Activated T-helper 17 cell treated with anti-CD3 and anti-CD28 coated beads, Interleukin-2, amount 50 U/mL, for 72 hours (primary cell): ENCODE data around the gene CLDN20. TPM values are rescaled to one million over a fixed set of nuclear protein-coding genes. Genes with fewer than 3 reads are reported as not detected.

ENCODE experiments used
- ATAC-seq: fragments of 150-1000 bp; cut with Tn5 transposase; replicated peaks from 2 replicates; pipeline ENCODE4 v1.10.0; 2021; ENCODE audit warnings: mild to moderate bottlenecking, moderate library complexity
- H3K27ac Mint-ChIP-seq: one replicate; pipeline ENCODE4 v1.8.0; 2022; ENCODE audit warnings: mixed read lengths
- H3K27me3 Mint-ChIP-seq: one replicate; pipeline ENCODE4 v1.8.0; 2022; ENCODE audit warnings: mixed read lengths
- H3K36me3 Mint-ChIP-seq: one replicate; pipeline ENCODE4 v1.8.0; 2022; ENCODE audit warnings: low read depth, mild to moderate bottlenecking, mixed read lengths
- H3K4me1 Mint-ChIP-seq: one replicate; pipeline ENCODE4 v1.8.0; 2022; ENCODE audit warnings: mixed read lengths
- H3K4me3 Mint-ChIP-seq: one replicate; pipeline ENCODE4 v1.8.0; 2022; ENCODE audit warnings: mild to moderate bottlenecking, mixed read lengths
- H3K9me3 Mint-ChIP-seq: one replicate; pipeline ENCODE4 v1.8.0; 2022; ENCODE audit warnings: mixed read lengths
- total RNA-seq, 2 donors: library from RNA; stranded (reverse); gene quantifications; one replicate each; pipeline ENCODE4 v1.2.3, GENCODE V29; 2022

The CLDN20 gene
- total RNA-seq, 2 donors from 2014 or later, result not detected

DNA sequence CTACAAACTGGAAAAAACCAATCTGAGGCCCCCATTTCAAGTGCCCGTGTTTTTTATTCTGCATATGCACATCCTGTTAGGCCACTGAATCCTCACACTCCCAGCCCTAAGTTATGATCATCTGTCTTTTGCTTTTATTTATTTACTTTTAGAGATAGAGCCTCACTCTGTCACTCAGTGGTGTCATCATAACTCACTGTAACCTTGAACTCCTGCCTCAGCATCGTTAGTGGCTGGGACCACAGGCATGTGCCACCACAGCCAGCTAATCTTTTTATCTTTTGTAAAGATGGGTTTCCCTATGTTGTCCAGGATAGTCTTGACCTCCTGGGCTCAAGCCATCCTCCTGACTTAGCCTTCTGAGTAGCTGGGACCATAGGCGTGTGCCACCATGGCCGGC is 29.6 kb upstream of the CLDN20 start:
- ATAC-seq, result no peak
- Mint-ChIP-seq H3K4me1 (no peaks in the 10 kb centered on the region), H3K9me3 (peaks cover 3% of the 10 kb centered on the region), H3K27ac (no peak overlapping the region), H3K27me3 (peaks cover 3% of the 10 kb centered on the region), H3K4me3 (no peak overlapping the region), H3K36me3 (no peaks in the 10 kb centered on the region)

DNA sequence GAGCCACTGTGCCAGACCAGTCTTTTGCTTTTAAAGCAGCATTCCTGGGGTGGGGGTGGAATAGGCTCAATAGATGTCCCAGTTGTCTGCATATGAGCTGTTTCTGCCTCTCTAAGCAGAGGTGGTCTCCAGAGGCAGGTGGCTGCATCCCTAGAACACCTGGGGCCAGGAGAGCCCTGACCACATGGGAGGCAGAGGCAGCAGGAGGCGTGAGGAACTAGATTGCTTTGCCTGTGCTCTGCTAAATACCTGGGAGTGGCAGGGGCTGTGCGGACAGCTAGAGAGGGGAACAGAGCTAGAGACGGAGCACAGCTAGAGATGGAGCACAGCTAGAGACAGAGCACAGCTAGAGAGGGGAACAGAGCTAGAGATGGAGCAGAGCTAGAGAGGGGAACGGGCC is 29.1 kb upstream of the CLDN20 start:
- no peaks in the 10 kb centered on the region for H3K4me1 Mint-ChIP-seq
- no peak overlapping the region for H3K4me3 Mint-ChIP-seq
- no peak overlapping the region for H3K27ac Mint-ChIP-seq
- no peaks in the 10 kb centered on the region for H3K36me3 Mint-ChIP-seq
- H3K9me3 Mint-ChIP-seq, result peaks cover 3% of the 10 kb centered on the region
- H3K27me3 Mint-ChIP-seq, result peaks cover 3% of the 10 kb centered on the region
- ATAC-seq, result no peak

DNA sequence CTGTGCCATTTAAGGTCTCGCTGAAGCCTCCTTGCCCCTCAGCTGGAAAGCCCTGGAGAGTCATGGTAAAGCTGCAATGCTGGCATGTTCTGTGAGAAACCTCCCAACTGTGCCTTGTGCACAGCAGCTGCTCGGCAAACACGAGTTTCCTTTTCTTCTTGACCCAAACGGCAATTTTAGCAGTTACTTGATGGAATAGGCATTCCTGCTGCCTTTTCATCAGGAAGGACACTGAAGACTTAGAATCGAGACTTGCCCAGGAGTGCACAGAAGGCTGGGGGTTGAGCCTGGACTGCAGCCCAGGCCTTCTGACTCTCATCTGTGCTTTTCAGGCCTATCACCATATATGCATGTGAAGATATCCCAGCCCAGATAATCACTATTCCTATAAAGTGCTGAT is 28.7 kb upstream of the CLDN20 start:
- Mint-ChIP-seq H3K4me1 (no peaks in the 10 kb centered on the region), H3K27ac (no peak overlapping the region), H3K27me3 (peaks cover 3% of the 10 kb centered on the region), H3K36me3 (no peaks in the 10 kb centered on the region), H3K4me3 (no peak overlapping the region), H3K9me3 (peaks cover 3% of the 10 kb centered on the region)
- ATAC-seq, result no peak

DNA sequence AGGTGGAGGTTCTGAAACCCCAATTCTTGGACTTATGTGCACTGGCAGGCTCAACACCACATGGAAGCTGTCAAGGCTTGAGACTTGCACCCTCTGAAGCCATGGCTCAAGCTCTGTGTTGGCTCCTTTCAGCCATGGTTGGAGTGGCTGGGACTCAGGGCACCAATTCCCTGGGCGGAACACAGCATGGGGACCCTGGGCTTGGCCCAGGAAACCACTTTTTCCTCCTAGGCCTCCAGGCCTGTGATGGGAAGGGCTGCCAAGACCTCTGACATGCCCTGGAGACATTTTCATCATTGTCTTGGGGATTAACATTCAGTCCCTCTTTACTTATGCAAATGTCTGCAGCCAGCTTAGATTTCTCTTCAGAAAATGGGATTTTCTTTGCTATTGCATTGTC is 26.2 kb upstream of the CLDN20 start:
- Mint-ChIP-seq H3K4me3 (no peak overlapping the region), H3K27me3 (peaks cover 3% of the 10 kb centered on the region), H3K4me1 (peaks cover 5% of the 10 kb centered on the region), H3K9me3 (peaks cover 3% of the 10 kb centered on the region), H3K27ac (no peak overlapping the region), H3K36me3 (no peaks in the 10 kb centered on the region)
- ATAC-seq, result no peak

DNA sequence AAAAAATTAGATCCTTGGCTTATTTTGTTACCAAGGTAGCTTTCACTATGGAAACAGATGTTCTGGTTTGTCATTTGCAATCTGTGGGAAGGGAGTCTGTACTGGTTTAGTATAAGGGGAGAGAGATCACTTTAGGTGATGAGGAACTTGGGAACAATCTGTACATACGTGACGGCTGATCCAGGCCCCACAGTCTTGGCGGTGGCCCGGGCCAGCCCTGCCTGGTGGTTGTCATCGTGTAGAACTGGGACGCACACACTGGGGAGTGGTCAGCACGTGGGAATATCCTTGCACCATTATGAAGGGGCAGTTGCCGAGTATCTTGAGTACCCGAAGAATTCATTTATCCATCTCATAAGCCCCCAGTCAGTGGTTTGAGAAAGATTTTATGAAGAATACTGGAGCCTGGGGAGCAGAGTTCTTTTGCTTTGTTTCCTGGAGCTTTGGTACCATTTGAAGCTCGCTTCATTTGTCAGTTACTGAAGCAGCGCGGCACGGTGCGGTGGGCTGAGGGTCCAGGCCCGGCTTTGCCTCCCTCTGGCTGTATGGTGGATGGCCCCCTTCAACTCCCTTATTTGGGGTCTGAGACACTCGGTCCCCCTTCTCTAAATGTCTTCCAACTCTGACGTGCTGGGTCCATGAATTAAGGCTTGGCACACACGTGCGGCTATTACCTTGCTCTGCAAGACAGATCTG is 22.8 kb upstream of the CLDN20 start:
- Mint-ChIP-seq H3K4me3 (no peak overlapping the region), H3K27me3 (peaks cover 3% of the 10 kb centered on the region), H3K27ac (no peak overlapping the region), H3K36me3 (peaks cover 6% of the 10 kb centered on the region), H3K4me1 (peaks cover 5% of the 10 kb centered on the region), H3K9me3 (peaks cover 3% of the 10 kb centered on the region)
- ATAC-seq, result no peak

DNA sequence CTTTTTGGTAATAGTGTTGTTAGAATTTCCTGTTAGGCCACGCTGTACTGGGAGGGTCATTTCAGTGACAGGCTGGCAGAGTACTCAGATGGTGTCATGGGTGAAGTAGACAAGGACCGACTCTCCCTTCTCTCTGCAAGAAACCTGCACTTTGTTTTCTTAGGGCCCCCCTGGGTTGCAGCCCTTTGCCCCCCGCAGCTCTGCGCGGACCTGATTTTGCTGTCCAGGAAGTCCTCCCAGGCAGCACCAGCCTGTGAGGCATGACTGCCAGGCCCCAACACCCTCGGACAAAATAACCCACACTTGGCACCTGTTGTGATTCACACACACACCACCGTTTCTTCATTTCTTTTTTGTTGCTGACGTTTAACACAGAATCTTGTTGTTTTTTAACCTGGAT is 21.8 kb upstream of the CLDN20 start:
- Mint-ChIP-seq H3K4me3 (no peak overlapping the region), H3K9me3 (peaks cover 3% of the 10 kb centered on the region), H3K36me3 (peaks cover 6% of the 10 kb centered on the region), H3K27ac (no peak overlapping the region), H3K4me1 (peaks cover 5% of the 10 kb centered on the region), H3K27me3 (peaks cover 3% of the 10 kb centered on the region)
- no peak for ATAC-seq

DNA sequence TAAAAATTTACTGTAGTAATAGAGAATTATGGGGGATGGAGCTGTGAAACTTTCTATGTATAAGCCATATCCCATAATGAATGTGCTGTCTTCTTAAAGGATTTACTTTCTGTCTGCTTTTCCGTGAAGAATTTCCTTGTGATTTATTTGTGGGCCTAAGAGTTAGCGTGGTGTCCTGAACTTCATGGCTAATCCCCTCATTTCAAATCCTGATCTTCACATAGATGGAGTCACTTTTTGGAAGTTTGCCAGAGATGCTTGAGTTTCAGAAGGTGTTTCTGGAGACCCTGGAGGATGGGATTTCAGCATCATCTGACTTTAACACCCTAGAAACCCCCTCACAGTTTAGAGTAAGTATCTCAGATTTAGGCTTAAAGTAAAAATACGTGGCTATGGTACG is 19.4 kb upstream of the CLDN20 start:
- no peak overlapping the region for H3K4me3 Mint-ChIP-seq
- H3K9me3 Mint-ChIP-seq, result no peaks in the 10 kb centered on the region
- H3K36me3 Mint-ChIP-seq, result peaks cover 25% of the 10 kb centered on the region
- ATAC-seq, result no peak
- H3K27ac Mint-ChIP-seq, result no peak overlapping the region
- H3K4me1 Mint-ChIP-seq, result peaks cover 10% of the 10 kb centered on the region
- H3K27me3 Mint-ChIP-seq, result no peaks in the 10 kb centered on the region

DNA sequence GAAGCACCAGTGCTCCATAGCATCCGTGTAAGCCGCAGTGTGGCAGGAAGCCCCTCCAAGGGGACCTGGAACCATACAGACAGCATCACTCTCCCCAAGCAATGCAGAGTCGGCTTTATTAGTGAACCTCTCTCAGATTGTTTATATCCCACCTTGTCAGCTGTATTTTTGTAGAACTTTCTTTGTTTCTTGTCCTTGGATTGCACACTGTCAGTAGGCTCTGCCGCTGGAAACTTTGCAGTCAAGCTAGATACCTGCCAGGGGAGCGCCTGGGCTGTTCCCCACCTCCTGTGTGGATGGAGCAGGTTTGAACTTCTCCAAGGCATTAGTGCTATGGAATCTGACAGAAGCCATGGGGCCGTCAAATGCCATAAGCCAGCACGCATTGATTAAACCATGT is 18.6 kb upstream of the CLDN20 start:
- Mint-ChIP-seq H3K4me1 (peaks cover 10% of the 10 kb centered on the region), H3K27ac (no peak overlapping the region), H3K36me3 (peaks cover 33% of the 10 kb centered on the region), H3K9me3 (no peaks in the 10 kb centered on the region), H3K4me3 (no peak overlapping the region), H3K27me3 (no peaks in the 10 kb centered on the region)
- ATAC-seq, result no peak

DNA sequence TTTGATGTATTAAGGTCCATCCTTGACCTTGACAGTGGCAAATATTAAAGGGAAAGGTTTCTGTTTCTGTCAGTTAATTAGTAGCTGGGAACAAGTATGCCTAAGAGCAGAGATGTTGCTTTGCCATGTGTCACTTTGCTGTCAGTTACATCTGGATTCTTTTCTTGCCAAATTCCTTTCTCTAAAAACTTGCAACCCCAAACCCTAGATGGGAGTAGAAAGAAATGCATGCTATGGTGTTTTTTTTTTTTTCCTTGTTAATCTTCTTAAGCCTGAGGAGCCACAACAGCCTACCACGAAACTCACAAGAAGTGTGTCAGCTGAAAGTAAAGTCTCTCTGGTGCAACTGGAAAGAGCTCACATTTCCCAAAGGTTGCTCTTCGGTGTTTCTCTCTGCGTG is 18.0 kb upstream of the CLDN20 start:
- Mint-ChIP-seq H3K36me3 (peaks cover 39% of the 10 kb centered on the region), H3K27ac (no peak overlapping the region)

DNA sequence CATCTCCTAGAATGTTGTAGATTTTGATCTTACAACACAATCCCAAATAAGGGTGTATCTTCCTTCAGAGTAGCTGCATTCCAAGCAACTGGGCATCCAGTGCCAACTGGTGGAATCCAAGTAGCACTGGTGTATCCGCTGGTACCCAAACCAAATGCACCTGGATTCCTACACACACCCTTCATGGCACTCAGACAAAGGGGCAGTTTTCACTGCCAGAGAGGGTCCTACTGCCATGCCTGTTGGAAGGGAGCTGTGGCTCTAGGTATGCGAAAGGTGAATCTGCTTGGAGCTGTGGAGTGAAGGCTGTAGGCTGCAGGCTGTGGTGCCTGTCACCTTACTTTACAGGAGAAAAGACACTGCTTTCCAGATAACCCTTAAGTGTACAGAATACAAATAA is 17.0 kb upstream of the CLDN20 start:
- no peaks in the 10 kb centered on the region for H3K27me3 Mint-ChIP-seq
- H3K4me3 Mint-ChIP-seq, result no peak overlapping the region

More for the DNA sequence above, 18.0 kb upstream of the CLDN20 start:
- Mint-ChIP-seq H3K9me3 (no peaks in the 10 kb centered on the region), H3K4me1 (peaks cover 10% of the 10 kb centered on the region), H3K4me3 (no peak overlapping the region), H3K27me3 (no peaks in the 10 kb centered on the region)
- no peak for ATAC-seq

DNA sequence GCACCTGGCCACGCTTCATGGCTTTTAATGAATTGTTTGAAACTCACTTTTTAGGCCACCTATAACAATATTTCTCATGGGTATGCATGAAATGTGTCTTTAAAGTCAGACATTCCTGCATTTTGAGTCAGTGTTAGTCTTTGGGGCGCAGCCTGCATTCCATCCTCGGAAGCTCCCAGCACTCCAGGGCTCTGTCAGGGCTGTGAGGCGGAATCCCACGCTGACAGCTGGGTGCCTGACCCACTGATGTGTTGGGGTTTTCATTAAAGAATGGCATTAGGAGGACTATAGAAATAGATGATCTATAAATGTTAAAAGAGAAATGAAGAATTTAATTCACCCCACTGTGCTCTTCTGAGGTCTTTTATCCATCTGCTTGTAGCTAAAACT is 16.2 kb upstream of the CLDN20 start:
- H3K27me3 Mint-ChIP-seq, result no peaks in the 10 kb centered on the region
- no peak overlapping the region for H3K4me3 Mint-ChIP-seq
- no peaks in the 10 kb centered on the region for H3K9me3 Mint-ChIP-seq
- H3K4me1 Mint-ChIP-seq, result peaks cover 5% of the 10 kb centered on the region
- peaks cover 53% of the 10 kb centered on the region for H3K36me3 Mint-ChIP-seq
- ATAC-seq, result no peak
- no peak overlapping the region for H3K27ac Mint-ChIP-seq

More for the DNA sequence above, 17.0 kb upstream of the CLDN20 start:
- Mint-ChIP-seq H3K27ac (no peak overlapping the region), H3K36me3 (peaks cover 49% of the 10 kb centered on the region), H3K4me1 (peaks cover 10% of the 10 kb centered on the region), H3K9me3 (no peaks in the 10 kb centered on the region)
- no peak for ATAC-seq

DNA sequence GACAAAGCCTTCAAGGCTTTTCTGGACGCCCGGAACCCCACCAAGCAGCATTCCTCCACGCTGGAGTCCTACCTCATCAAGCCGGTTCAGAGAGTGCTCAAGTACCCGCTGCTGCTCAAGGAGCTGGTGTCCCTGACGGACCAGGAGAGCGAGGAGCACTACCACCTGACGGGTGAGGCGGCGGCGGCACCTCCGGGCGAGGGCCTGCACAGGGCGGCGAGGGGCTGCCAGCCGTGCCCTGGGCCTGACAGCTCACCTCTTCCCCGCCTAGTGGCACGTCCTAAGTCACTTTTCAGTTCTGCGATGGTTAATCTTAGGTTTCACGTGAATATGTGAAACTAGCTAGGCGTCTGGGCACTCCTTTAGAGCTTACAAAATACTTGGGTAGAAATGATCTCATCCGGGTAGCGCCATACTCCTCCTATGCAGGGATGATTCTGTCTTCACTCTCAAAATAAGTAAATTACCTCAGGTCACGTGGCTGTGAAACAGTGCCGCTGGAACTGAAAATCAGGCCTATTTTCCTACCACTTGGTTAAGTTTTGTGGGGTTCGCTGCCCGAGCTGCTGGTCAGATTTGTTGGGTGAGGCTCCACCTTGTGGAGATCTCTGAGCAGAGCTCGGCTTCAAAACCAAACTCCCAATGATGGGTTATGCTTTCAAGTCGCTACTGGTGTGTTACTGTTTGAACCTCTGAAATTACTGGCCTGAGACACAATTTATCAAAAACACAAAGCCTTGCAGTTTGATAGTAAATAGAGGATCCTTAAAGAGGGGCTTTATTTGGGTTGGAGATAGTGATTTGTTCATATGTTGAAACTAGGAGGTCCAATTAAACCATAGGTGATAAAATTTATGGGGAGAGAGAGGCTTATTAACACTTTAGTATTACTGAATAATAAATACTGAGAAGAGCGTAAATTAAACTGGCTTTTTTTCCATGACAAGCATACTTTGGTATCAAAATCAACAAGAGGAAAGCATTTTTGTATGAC is 15.5 kb upstream of the CLDN20 start:
- H3K4me3 Mint-ChIP-seq, result no peak overlapping the region
- H3K9me3 Mint-ChIP-seq, result no peaks in the 10 kb centered on the region
- peak overlapping the region; percentile 54 for H3K27ac Mint-ChIP-seq
- peaks cover 59% of the 10 kb centered on the region for H3K36me3 Mint-ChIP-seq
- ATAC-seq, result peak; percentile 51
- peaks cover 5% of the 10 kb centered on the region for H3K4me1 Mint-ChIP-seq
- no peaks in the 10 kb centered on the region for H3K27me3 Mint-ChIP-seq

DNA sequence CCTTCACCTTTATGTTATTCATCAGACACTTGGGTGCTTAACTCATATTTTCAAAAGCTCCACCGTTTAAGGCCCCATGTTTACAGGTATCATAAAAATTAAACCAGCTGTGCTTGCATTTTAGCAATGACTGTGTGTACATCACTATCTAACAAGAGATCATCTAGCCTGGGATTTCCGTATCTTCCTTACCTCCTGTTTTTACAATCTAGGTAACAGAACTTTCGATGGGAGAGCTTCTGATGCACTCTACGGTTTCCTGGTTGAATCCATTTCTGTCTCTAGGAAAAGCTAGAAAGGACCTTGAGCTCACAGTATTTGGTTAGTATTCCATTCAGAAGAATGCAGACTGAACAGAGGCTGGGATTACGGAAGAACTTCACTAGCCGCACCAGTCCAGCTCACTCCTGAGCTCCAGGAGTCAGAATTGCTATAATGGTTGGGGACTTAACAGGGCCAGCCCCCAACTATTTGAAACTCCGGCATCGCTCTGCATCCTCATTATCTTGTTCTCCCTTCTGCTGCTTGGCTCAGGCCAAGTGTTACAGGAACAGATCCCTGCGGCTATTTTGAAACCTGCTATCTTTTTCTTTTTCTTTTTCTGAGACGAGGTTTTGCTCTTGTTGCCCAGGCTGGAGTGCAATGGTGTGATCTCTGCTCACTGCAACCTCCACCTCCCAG is 13.0 kb upstream of the CLDN20 start:
- Mint-ChIP-seq H3K27me3 (no peaks in the 10 kb centered on the region), H3K4me3 (no peak overlapping the region), H3K36me3 (peaks cover 78% of the 10 kb centered on the region), H3K27ac (no peak overlapping the region), H3K4me1 (peaks cover 5% of the 10 kb centered on the region), H3K9me3 (no peaks in the 10 kb centered on the region)
- ATAC-seq, result no peak

DNA sequence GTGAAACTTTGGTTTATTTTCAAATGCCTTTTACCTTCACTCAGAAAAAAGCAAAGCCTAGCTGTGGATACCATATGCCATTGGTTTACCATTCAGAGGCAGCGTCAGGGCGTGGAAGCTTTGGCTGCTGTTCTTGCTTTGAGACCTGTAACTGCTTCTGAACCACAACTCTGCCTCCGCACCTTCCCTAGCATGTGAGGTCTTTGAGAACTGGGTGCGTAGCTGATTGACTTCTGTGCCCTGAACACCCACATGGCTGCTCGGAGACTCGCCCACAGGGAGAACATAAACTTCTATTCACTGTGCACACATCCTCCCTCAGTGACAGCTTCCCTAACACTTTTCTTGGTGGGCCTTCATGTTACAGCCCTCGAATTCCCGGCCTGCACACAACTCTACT is 11.2 kb upstream of the CLDN20 start:
- Mint-ChIP-seq H3K36me3 (peaks cover 93% of the 10 kb centered on the region), H3K4me3 (no peak overlapping the region), H3K27ac (no peak overlapping the region), H3K4me1 (peaks cover 5% of the 10 kb centered on the region), H3K9me3 (no peaks in the 10 kb centered on the region), H3K27me3 (no peaks in the 10 kb centered on the region)
- ATAC-seq, result no peak
